ENCODE results near the gene EPGN.

The EPGN gene

DNA sequence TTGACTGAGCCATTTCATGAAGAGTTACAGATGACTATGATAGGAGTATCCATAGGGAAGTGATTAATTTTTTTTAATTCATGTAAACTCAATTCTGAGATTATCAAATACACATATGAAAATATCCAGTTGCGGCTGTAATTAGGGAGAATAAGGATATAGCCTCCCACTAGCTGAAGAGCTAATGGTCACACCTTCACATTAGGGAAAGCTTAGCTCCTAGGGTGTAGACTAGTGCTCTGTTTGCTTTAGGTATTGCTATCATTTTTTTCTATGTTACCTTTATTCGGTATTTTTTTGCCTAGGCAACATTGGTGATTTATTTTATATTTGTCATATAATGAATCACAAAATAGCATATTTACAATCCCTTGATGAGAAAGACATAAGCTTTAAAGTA lies 39.6 kb upstream of the EPGN start:
- H3K79me2 ChIP-seq (ENCODE audit: insufficient read depth, low read length) = no peaks in the 10 kb centered on the region
- no peak overlapping the region for H3K4me2 ChIP-seq (ENCODE audit: insufficient read depth, low read length)
- DNase-seq (no peak), ATAC-seq (ENCODE audit: insufficient read depth, low read depth) (no peak)
- no peaks in the 10 kb centered on the region for H3K9me3 ChIP-seq (ENCODE audit: insufficient read depth, low read length, severe bottlenecking)
- H3K9ac ChIP-seq (ENCODE audit: low read depth, low read length) = no peak overlapping the region
- H3K36me3 ChIP-seq (ENCODE audit: insufficient read depth, low read length) = no peaks in the 10 kb centered on the region
- H3K4me3 ChIP-seq (ENCODE audit: low read depth in 1 of 2, low read length in 2 of 2) = no peak overlapping the region
- TF ChIP-seq EZH2 (IDR thresholded peaks at IDR 0.05; ENCODE audit: borderline replicate concordance, low read depth, low read length, severe bottlenecking) (no peak), CTCF (IDR thresholded peaks at IDR 0.05; ENCODE audit: borderline replicate concordance, extremely low read depth, low read length, poor library complexity, severe bottlenecking) (no peak)
- H3K27ac ChIP-seq (ENCODE audit: low read length) = no peak overlapping the region
- no peaks in the 10 kb centered on the region for H3K4me1 ChIP-seq (ENCODE audit: insufficient read depth, low read length)
- no peak overlapping the region for H2AFZ ChIP-seq (ENCODE audit: low read depth, low read length)
- no peaks in the 10 kb centered on the region for H4K20me1 ChIP-seq (ENCODE audit: insufficient read depth, low read length)
- H3K27me3 ChIP-seq (ENCODE audit: insufficient read depth, low read length, poor library complexity) = no peaks in the 10 kb centered on the region

GRCh38 chr4:74278490-74278889 lies 29.8 kb upstream of the EPGN start:
- Histone ChIP-seq H3K27me3 (ENCODE audit: insufficient read depth, low read length, poor library complexity) (no peaks in the 10 kb centered on the region), H3K4me1 (ENCODE audit: insufficient read depth, low read length) (no peaks in the 10 kb centered on the region), H3K4me2 (ENCODE audit: insufficient read depth, low read length) (no peak overlapping the region), H3K36me3 (ENCODE audit: insufficient read depth, low read length) (no peaks in the 10 kb centered on the region), H3K4me3 (ENCODE audit: low read depth in 1 of 2, low read length in 2 of 2) (no peak overlapping the region), H3K27ac (ENCODE audit: low read length) (no peak overlapping the region), H2AFZ (ENCODE audit: low read depth, low read length) (no peak overlapping the region), H3K9me3 (ENCODE audit: insufficient read depth, low read length, severe bottlenecking) (no peaks in the 10 kb centered on the region), H4K20me1 (ENCODE audit: insufficient read depth, low read length) (no peaks in the 10 kb centered on the region), H3K9ac (ENCODE audit: low read depth, low read length) (no peak overlapping the region), H3K79me2 (ENCODE audit: insufficient read depth, low read length) (no peaks in the 10 kb centered on the region)
- no peak for ATAC-seq (ENCODE audit: insufficient read depth, low read depth)
- no peak for DNase-seq
- TF ChIP-seq CTCF (IDR thresholded peaks at IDR 0.05; ENCODE audit: borderline replicate concordance, extremely low read depth, low read length, poor library complexity, severe bottlenecking) (no peak), EZH2 (IDR thresholded peaks at IDR 0.05; ENCODE audit: borderline replicate concordance, low read depth, low read length, severe bottlenecking) (no peak)

- no peaks in the 10 kb centered on the region for H4K20me1 ChIP-seq (ENCODE audit: insufficient read depth, low read length)
- no peaks in the 10 kb centered on the region for H3K79me2 ChIP-seq (ENCODE audit: insufficient read depth, low read length)
- H3K4me2 ChIP-seq (ENCODE audit: insufficient read depth, low read length) = no peak overlapping the region
- no peak for TF ChIP-seq CTCF (IDR thresholded peaks at IDR 0.05; ENCODE audit: borderline replicate concordance, extremely low read depth, low read length, poor library complexity, severe bottlenecking)
- TF ChIP-seq EZH2 (IDR thresholded peaks at IDR 0.05; ENCODE audit: borderline replicate concordance, low read depth, low read length, severe bottlenecking) = no peak
- no peak overlapping the region for H3K27ac ChIP-seq (ENCODE audit: low read length)
- DNase-seq (no peak), ATAC-seq (ENCODE audit: insufficient read depth, low read depth) (no peak)
- no peaks in the 10 kb centered on the region for H3K4me1 ChIP-seq (ENCODE audit: insufficient read depth, low read length)
- H2AFZ ChIP-seq (ENCODE audit: low read depth, low read length) = no peak overlapping the region
- no peaks in the 10 kb centered on the region for H3K36me3 ChIP-seq (ENCODE audit: insufficient read depth, low read length)
- H3K9me3 ChIP-seq (ENCODE audit: insufficient read depth, low read length, severe bottlenecking) = no peaks in the 10 kb centered on the region
- H3K27me3 ChIP-seq (ENCODE audit: insufficient read depth, low read length, poor library complexity) = no peaks in the 10 kb centered on the region
- H3K9ac ChIP-seq (ENCODE audit: low read depth, low read length) = no peak overlapping the region
- H3K4me3 ChIP-seq (ENCODE audit: low read depth in 1 of 2, low read length in 2 of 2) = no peak overlapping the region
Measured at GRCh38 chr4:74279716-74280115, 28.6 kb upstream of the EPGN start.

DNA sequence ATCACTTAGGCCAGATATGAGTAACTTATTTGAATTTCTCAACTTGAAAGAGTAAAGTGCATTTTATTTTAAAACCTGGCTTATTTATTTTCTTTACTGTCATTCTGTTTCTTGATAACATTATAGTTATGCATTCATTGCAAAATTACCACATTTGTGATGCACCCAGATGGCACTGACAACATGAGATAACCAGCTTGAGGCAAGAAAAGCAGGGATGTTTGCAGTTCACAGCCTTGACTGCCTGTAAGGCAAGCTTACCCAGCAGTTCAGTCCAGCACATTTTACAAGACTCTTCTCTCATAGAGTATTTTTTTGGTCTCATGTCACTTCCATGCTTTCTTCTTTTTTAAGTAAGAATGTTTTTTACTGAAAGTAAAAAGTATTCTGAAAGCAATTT lies 25.3 kb upstream of the EPGN start:
- H3K9me3 ChIP-seq (ENCODE audit: insufficient read depth, low read length, severe bottlenecking) = no peaks in the 10 kb centered on the region
- no peak overlapping the region for H3K27ac ChIP-seq (ENCODE audit: low read length)
- no peaks in the 10 kb centered on the region for H3K27me3 ChIP-seq (ENCODE audit: insufficient read depth, low read length, poor library complexity)
- no peak overlapping the region for H3K4me3 ChIP-seq (ENCODE audit: low read depth in 1 of 2, low read length in 2 of 2)
- no peak overlapping the region for H3K9ac ChIP-seq (ENCODE audit: low read depth, low read length)
- no peaks in the 10 kb centered on the region for H3K4me1 ChIP-seq (ENCODE audit: insufficient read depth, low read length)
- no peaks in the 10 kb centered on the region for H3K36me3 ChIP-seq (ENCODE audit: insufficient read depth, low read length)
- H3K4me2 ChIP-seq (ENCODE audit: insufficient read depth, low read length) = no peak overlapping the region
- H3K79me2 ChIP-seq (ENCODE audit: insufficient read depth, low read length) = no peaks in the 10 kb centered on the region
- no peak for DNase-seq
- no peaks in the 10 kb centered on the region for H4K20me1 ChIP-seq (ENCODE audit: insufficient read depth, low read length)
- TF ChIP-seq EZH2 (IDR thresholded peaks at IDR 0.05; ENCODE audit: borderline replicate concordance, low read depth, low read length, severe bottlenecking) (no peak), CTCF (IDR thresholded peaks at IDR 0.05; ENCODE audit: borderline replicate concordance, extremely low read depth, low read length, poor library complexity, severe bottlenecking) (no peak)
- ATAC-seq (ENCODE audit: insufficient read depth, low read depth) = no peak
- H2AFZ ChIP-seq (ENCODE audit: low read depth, low read length) = no peak overlapping the region

Measured in DND-41 (cell line).